Occipital lobe (tissue), 2 donors: ENCODE measurements around the gene CD300LD. TPM values are rescaled to one million over a fixed set of nuclear protein-coding genes. Genes with fewer than 3 reads are reported as not detected.

Experiments used
- DNase-seq: peaks from one replicate; lab custom pipeline; 2025; lab: John Stamatoyannopoulos, UW
- total RNA-seq: library from RNA; depleted of rRNA; stranded (reverse); fragments of >200 nt; gene quantifications from one replicate; pipeline ENCODE4 v1.2.3, GENCODE V29; 2014

Gene CD300LD
- total RNA-seq, 1 donor from 2014 or later = not detected

DNA sequence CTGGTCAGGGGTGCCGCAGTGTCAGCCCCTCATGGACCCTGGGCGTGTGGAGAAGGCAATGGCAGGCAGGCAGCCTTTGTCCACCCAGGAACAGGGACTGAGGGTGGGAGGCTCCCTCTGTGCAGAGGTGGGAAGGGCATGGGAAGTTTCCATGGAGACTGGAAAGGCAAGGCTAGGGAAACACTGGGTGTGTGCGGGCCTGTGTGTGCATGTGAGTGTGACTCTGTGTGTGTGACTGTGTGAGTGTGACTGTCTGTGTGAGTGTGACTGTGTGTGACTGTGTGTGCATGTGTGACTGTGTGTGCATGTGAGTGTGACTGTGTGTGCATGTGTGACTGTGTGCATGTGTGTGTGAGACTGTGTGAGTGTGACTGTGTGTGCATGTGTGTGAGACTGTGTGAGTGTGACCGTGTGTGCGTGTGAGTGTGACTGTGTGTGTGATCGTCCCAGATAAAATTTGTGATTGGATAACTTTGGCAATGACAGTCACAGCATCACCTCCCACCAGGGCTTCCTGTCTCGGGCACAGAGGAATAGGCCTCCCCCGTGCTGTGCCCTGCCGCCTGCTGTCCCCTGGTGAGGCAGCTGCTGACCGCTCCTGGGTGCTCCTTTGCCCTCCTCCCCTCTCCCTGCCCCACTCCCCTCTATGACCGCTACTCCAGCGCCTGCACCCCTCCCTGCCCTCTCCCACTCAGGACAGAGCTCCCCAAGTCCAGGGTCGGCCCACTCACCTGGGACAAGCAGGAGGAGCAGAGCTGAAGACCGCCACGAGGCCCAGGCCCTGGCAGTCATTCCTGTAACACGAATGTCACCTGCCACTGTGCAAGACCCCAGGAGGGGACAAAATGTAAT is 46.9 kb downstream of the CD300LD start:
- no peak for DNase-seq

DNA sequence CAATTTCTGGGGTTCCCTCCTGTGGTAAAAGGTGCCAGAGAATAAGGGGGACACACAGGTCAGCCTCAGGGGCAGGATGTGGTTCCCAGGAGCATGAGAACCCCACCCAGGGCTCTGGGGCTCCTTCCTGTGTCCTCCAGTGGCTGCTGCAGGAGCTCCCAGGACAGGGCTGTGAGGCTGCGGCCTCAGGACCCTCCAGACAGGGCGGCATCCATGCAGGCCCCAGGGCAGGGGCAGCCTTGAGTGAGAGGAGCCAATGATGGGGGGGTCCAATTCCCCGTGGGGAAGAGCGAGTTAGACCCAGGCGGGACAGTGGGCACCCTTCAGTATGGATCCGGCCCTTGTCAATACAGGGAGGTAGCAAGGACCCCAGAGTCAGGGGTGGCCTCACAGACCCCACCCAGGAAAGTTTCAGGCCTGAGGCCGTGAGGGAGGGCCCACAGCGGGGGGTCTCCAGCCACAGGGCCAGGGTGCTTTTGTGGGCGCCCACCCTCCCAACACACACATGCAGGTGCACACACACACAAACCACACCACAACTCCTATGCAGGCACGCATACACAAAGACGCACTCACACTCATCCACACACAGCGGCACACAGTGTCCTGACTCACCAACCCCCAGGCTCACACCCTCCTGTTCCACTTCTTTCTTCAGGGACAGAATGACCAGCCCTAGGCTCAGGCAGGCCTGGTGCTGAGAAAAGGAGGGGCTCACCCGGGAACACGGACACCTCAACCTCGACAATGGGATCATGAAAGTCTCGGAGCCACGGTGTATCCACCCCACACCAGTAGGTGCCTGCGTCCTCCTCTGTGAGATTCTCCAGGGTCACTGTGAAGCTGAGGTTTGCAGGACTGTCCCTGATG is 48.0 kb downstream of the CD300LD start:
- DNase-seq = no peak

DNA sequence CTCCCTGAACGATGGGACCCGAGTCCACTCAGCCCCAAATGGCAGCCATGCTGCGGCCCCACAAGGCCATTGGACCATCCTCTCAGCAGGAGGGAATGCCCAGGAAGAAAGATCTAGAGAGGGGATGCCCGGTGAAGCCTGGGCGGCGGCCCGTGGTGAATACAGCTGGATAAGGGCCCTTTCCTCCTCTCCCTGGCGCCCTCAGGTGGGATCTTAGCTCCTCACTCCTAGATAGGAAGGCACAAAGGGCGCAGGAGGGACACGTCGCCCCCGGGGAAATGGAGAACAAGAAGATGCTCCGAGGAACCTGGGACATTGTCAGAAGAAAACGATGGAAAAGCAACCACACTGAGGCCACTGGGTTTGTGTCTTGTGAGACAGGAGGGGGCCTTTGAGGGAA is 48.7 kb downstream of the CD300LD start:
- DNase-seq = no peak

DNA sequence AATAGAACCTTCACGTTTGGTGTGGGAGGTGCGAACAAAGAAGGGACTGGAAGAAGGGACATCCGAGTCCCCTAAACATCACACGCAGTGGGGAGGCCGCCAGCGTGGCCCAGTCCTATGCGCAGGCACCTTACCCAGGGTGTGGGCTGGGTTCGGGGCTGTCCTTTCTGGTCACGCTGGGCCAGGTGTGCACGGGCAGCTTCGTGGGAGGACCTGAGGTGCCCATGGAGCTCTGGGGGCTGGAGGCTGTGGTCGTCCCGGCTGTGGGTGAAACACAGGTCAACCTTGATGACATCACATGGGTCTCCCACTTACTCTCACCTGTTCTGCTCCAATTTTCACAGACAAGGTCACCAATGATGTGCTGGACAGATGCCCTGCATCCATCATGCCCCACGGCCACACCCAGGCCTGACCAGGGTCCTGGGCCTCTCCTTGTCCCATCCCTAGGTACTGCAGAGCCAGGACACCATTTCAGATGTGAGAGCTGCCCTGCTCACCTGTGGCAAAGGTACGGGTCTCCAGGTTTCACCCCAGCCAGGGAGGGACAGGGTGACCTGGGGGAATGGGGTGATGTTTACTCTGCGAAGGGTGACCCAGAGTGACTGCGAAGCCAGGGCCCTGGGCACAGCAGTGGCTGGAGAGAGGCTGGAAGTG is 49.2 kb downstream of the CD300LD start:
- no peak for DNase-seq

DNA sequence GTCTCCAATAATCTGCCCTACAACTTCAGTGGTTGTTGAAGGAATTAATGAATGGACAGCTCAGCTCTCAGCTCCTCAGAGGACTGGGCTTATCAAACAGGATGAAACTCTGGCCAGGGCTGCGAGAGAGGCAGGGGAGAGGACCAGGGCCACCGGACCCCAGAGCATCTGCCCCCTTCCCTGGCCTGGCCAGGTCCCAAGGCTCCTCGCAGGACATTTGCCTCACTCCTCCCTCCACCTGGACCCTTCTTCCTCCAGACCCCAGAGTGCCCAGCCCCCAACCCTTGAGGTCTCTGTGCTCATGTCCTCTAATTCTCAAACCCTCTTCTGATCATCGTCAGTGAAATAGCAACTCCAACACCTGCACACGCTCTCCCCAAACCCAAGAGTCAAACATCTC is 49.9 kb downstream of the CD300LD start:
- DNase-seq = no peak

DNA sequence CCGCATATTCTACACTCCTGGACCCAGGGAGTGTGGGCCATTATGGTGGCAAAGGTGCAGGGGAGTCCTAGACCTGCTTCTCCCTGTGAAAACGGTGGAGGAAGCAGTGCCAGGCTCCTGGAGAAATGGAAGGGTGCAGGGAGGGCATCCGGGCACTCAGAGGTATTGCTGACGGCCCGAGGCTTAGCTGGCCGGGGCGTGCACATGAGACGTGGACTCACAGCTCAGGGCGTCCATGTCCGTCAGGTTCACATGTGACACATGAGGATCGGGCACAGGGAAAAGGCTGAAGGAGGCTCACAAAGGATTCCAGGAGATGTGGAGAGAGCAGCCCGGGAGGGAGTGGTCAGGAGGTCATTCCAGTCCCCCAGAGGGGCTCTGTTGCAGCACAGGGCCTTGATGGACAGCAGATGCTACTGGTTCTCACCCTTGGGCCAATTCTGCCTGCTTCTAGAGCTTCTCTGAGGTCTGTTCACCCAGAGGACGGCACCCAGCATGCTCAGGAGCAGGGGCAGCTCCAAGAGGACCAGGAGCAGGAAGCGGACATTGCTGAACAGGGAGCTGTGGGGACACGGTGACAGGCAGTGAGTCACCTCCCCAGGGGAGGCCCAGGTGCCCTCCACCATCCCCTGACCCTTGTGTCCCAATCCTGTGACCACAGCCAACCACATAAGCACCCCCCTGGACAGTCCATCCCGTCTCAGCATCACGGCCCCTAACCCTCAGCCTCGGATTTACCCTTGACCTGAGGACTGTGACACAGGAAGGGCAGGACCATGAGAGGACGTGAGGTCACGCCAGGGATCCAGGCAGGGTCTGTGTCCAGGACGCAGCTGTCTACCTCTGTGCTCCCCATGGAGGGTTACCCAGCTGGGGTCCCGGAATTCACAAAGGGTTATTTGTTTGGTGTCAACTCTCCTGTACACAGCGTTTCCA is 50.6 kb downstream of the CD300LD start:
- DNase-seq = no peak

DNA sequence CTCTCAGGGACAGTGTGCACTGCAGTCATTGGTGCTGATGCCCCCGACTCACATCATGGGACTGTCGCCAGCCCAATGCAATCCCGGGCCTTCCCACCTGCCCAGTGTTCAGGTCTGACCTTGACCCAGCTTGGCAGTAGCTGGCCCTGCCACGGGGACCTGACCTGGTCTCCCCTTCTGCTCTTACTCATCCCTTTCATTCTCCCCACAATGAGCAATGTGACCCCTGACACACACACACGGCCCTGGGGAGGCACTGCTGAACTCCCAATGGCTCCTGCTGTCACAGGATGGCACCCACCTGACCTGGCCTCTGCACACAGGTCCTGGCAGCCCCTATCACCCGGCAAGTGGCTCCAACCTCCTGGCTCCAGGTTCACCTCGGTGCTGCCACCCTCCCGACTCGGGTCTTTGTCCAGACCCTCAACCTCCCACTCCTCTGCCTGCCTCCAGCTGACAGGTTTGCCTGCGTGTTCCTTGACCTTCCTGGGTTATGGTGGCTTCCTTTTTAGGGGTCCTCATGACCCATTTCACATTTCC is 52.7 kb downstream of the CD300LD start:
- no peak for DNase-seq

DNA sequence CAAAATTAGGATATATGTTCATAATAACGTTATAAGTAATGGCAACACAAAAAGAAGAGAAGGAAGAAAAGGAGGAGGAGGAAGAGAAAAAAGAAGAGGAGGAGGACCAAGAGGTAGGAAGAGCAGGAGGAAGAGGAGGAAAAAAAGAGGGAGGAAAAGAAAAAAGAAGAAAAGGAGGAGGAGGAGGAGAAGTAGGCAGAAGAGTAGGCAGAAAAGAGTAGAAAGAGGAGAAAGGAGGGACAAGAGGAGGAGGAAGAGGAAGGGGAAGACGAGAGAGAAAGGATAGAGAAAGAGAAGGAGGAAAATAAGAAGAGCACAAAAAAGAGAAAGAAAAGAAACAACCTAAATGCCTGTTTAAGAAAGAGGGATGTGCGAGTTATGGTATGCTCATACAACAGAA is 55.2 kb downstream of the CD300LD start:
- DNase-seq = no peak

DNA sequence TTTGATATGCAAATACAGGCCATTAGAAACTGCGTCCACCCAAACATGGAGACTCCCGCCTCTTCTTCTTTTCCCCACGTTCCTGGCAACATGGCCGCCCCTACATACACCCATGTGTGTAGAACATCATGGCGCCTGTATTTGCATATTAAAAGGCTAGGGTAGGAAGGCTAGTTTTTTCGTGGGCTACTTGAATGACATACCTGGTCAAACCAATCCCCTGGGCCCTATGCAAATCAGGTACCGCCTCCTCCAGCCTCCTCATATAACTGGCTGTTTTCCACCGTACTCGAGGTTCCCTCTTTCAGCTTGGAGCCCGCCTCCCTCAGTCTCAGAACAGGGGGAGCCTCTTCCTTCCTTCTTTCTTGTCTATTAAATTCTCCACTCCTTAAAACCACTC is 60.0 kb downstream of the CD300LD start:
- DNase-seq = no peak

DNA sequence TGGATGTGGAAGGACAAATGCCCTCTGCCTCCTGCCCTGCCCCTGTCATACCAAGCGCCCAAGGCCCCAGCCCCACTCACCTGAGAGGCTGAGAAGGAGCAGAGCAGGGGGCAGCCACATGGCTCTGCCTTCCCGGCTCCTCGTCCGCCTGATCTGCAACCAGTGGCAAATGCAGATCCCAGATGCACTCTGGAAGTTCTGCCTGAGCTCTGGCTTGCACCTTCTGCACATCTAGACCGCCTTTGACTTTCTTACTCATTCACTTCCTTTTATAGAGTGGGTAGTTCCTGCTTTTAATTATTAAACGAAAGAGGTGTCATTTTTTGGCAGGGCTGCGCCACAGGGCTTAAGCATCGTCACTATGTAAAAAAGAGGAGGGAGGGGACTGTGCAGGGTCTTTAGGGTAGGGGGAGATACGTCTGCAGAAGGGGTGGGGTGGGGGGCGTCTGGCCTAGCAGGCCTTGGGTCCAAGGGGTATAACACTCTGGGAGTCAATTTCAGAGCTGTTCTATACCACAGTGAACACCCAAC is 60.8 kb downstream of the CD300LD start, which contains the start of gene CD300LB:
Gene CD300LB (minus strand): TSS at position 245 of the 531 bp plus-strand sequence. CDS start 125 bp downstream, at position 120.
- DNase-seq = no peak

DNA sequence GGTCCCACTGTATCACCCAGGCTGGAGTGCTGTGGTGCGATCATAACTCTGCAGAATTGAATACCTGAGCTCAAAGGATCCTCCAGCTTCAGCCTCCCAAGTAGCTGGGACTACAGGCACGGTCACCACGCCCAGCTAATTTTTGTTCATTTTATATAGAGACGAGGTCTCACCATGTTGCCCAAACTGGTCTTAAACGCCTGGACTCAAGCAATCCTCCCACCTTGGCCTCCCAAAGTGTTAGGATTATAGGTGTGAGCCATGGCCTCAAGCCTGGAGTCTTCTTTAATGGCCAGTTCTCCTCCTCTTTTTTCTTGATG is 61.3 kb downstream of the CD300LD start:
- no peak for DNase-seq

Other genes with a start within 250 kb of the CD300LD start
- 4.5 TPM for gene BTBD17, start 230.4 kb downstream of the CD300LD start, total RNA-seq
- not detected for gene GPR142, start 224.8 kb downstream of the CD300LD start, total RNA-seq
- gene GPRC5C, start 160.2 kb downstream of the CD300LD start, total RNA-seq = 10.0 TPM
- gene CD300A, start 125.6 kb downstream of the CD300LD start, total RNA-seq = 3.3 TPM
- not detected for gene CD300LB, start 60.8 kb downstream of the CD300LD start, total RNA-seq
- gene CD300C, start 46.2 kb downstream of the CD300LD start, total RNA-seq = 0.31 TPM
- not detected for gene CD300H, start 24.8 kb downstream of the CD300LD start, total RNA-seq
- gene CD300E, start 31.5 kb upstream of the CD300LD start, total RNA-seq = 0.16 TPM
- gene CD300LF, start 120.6 kb upstream of the CD300LD start, total RNA-seq = 0.16 TPM
- gene RAB37, start 145.0 kb upstream of the CD300LD start, total RNA-seq = 1.1 TPM
- gene NHERF1, start 156.3 kb upstream of the CD300LD start, total RNA-seq = 7.0 TPM
- 17.3 TPM for gene NAT9, start 184.1 kb upstream of the CD300LD start, total RNA-seq